DOHH2 (cell line): ENCODE results near the gene CRYBB3.

Experiments
- CTCF ChIP-seq: fragments of 200-600 bp; sonication (generic); IDR thresholded peaks from one replicate; pipeline ENCODE4 v1.5.1; 2014; ENCODE audit warnings: antibody characterized with exemption, mild to moderate bottlenecking, low read depth, low read length; ENCODE audit not compliant: poor library complexity, severe bottlenecking
- EZH2phosphoT487 ChIP-seq: fragments of 200-600 bp; sonication (generic); IDR thresholded peaks from 2 replicates; pipeline ENCODE4 v1.6.1; 2017; ENCODE audit warnings: borderline replicate concordance, mild to moderate bottlenecking, antibody characterized with exemption, low read length, moderate library complexity, mixed read lengths

- TF ChIP-seq CTCF (no peak), EZH2phosphoT487 (no peak)
These were observed 33.2 kb upstream of the CRYBB3 start for GRCh38 chr22:25166266-25167040.
